ENCODE data around the gene FAM193B. TPM values are rescaled to one million over a fixed set of nuclear protein-coding genes. Genes with fewer than 3 reads are reported as not detected.

The FAM193B gene
- total and polyA plus RNA-seq, 4 donors, result 49.0 to 139 (median 81.4) TPM

DNA sequence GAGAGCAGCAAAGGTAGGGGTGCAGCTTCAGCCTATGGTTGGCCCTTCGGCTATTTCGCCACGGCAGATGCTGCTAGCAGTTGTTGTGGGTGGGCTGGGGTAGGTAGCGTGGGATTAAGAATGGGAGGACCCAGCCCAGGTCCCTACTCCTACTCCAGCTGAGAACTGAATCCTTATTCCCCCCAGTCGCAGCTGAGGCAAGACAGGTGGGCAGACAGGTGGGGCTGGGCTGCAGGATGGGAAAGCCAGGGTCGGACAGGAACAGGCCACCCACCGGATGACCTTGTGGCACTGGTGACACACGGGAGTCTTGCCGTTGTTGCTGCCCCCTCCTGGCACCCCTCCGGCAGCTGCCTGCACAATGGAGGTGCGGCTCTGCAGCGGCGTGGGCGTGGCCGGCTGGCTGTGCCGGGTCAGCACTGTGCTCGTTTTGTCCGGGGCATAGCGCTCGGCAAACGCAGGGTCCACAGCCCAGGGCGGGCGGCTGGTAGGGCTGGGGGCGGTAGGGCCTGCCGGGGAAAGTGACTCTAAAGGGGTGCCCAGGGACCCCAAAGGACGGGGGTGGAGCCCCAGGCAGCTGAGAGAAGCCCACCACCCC is 65.1 kb downstream of the FAM193B start:
- TF ChIP-seq, protein P1, sequence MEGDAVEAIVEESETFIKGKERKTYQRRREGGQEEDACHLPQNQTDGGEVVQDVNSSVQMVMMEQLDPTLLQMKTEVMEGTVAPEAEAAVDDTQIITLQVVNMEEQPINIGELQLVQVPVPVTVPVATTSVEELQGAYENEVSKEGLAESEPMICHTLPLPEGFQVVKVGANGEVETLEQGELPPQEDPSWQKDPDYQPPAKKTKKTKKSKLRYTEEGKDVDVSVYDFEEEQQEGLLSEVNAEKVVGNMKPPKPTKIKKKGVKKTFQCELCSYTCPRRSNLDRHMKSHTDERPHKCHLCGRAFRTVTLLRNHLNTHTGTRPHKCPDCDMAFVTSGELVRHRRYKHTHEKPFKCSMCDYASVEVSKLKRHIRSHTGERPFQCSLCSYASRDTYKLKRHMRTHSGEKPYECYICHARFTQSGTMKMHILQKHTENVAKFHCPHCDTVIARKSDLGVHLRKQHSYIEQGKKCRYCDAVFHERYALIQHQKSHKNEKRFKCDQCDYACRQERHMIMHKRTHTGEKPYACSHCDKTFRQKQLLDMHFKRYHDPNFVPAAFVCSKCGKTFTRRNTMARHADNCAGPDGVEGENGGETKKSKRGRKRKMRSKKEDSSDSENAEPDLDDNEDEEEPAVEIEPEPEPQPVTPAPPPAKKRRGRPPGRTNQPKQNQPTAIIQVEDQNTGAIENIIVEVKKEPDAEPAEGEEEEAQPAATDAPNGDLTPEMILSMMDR (IDR thresholded peaks at IDR 0.05; ENCODE audit: control extremely low read depth, extremely low read depth), result no peak
- Histone ChIP-seq H3K27me3 (ENCODE audit: control insufficient read depth in 3 of 3, insufficient read depth in 3 of 3, low read length in 2 of 3) (no peaks in the 10 kb centered on the region), H3K27ac (ENCODE audit: low read depth in 1 of 2, low read length in 1 of 2) (no peak overlapping the region), H3K4me1 (ENCODE audit: control insufficient read depth in 5 of 5, insufficient read depth in 5 of 5, low read length in 5 of 5) (peaks cover 0 to 12% (median 8%) of the 10 kb centered on the region in 5 donors), H3K36me3 (ENCODE audit: control insufficient read depth in 4 of 4, insufficient read depth in 4 of 4, low read length in 4 of 4) (peaks cover 5 to 54% (median 33%) of the 10 kb centered on the region in 4 donors), H3K9me3 (ENCODE audit: control insufficient read depth in 4 of 4, insufficient read depth in 3 of 4, low read length in 3 of 4) (peaks cover 0 to 3% (median 0%) of the 10 kb centered on the region in 4 donors), H3K9ac (ENCODE audit: insufficient read depth in 1 of 2, low read length in 2 of 2) (no peak overlapping the region), H3K4me3 (no peak overlapping the region)
- DNase-seq, result no peak
- 82 to 85% methylated on average over 24 to 26 of the region's 26 CpGs for WGBS, 2 donors
- ATAC-seq (ENCODE audit: insufficient read depth, low FRiP score), result no peak

DNA sequence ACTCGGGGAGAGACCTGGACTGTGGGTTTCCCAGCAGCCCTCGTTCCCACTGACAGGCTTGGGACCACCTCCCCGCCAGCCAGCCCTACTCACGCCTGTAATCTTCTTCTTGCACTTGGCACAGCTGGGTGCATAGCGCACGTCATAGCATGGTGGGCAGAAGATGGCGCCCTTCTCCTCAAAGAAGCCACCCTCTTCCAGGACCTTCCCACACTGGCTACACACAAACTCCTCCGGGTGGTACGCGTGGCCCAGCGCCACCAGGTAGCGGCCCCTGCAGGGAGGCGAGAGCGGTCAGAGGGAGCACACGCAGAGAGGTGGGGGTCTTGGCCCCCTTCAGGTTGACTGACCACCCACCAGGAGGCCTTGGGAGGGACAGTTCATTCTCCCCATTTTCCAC is 66.4 kb downstream of the FAM193B start:
- Histone ChIP-seq H3K4me3 (no peak overlapping the region), H3K9me3 (ENCODE audit: control insufficient read depth in 4 of 4, insufficient read depth in 3 of 4, low read length in 3 of 4) (peaks cover 0 to 3% (median 0%) of the 10 kb centered on the region in 4 donors), H3K27me3 (ENCODE audit: control insufficient read depth in 3 of 3, insufficient read depth in 3 of 3, low read length in 2 of 3) (no peaks in the 10 kb centered on the region), H3K9ac (ENCODE audit: insufficient read depth in 1 of 2, low read length in 2 of 2) (no peak overlapping the region), H3K4me1 (ENCODE audit: control insufficient read depth in 5 of 5, insufficient read depth in 5 of 5, low read length in 5 of 5) (peaks cover 0 to 6% (median 0%) of the 10 kb centered on the region in 5 donors), H3K27ac (ENCODE audit: low read depth in 1 of 2, low read length in 1 of 2) (no peak overlapping the region), H3K36me3 (ENCODE audit: control insufficient read depth in 4 of 4, insufficient read depth in 4 of 4, low read length in 4 of 4) (peaks cover 5 to 57% (median 34%) of the 10 kb centered on the region in 4 donors)
- 90 to 93% methylated on average over 15 of the region's 15 CpGs for WGBS, 2 donors
- DNase-seq (no peak), ATAC-seq (ENCODE audit: insufficient read depth, low FRiP score) (no peak)
- TF ChIP-seq, protein P1 (IDR thresholded peaks at IDR 0.05; ENCODE audit: control extremely low read depth, extremely low read depth), result no peak

DNA sequence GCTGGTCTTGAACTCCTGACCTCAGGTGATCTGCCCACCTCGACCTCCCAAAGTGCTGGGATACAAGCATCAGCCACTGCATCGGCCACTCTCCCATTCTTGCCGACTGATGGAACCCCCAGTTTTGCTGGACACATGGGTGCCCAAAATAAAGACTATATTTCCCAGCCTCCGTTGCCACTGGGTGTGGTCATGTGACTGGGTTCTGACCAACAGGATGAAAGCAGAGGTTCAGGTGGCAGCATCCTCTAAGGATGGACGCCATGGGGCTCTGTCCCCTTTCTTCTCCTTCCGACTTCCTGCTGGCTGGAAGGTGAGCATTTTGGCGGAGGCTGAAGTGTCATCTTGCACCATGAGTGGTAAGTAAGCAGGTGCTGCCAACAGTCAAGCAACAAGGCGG is 67.2 kb downstream of the FAM193B start:
- Histone ChIP-seq H3K4me3 (no peak overlapping the region), H3K4me1 (ENCODE audit: control insufficient read depth in 5 of 5, insufficient read depth in 5 of 5, low read length in 5 of 5) (no peaks in the 10 kb centered on the region), H3K9me3 (ENCODE audit: control insufficient read depth in 4 of 4, insufficient read depth in 3 of 4, low read length in 3 of 4) (peaks cover 0 to 3% (median 0%) of the 10 kb centered on the region in 4 donors), H3K27ac (ENCODE audit: low read depth in 1 of 2, low read length in 1 of 2) (no peak overlapping the region), H3K9ac (ENCODE audit: insufficient read depth in 1 of 2, low read length in 2 of 2) (no peak overlapping the region), H3K27me3 (ENCODE audit: control insufficient read depth in 3 of 3, insufficient read depth in 3 of 3, low read length in 2 of 3) (no peaks in the 10 kb centered on the region), H3K36me3 (ENCODE audit: control insufficient read depth in 4 of 4, insufficient read depth in 4 of 4, low read length in 4 of 4) (peaks cover 2 to 61% (median 33%) of the 10 kb centered on the region in 4 donors)
- DNase-seq (no peak), ATAC-seq (ENCODE audit: insufficient read depth, low FRiP score) (no peak)
- 93 to 94% methylated on average over 8 of the region's 8 CpGs for WGBS, 2 donors
- TF ChIP-seq, protein P1 (IDR thresholded peaks at IDR 0.05; ENCODE audit: control extremely low read depth, extremely low read depth), result no peak

Data from lung (tissue), 12 donors.